ENCODE measurements around the gene SNRNP200.

- TF ChIP-seq, protein P1, sequence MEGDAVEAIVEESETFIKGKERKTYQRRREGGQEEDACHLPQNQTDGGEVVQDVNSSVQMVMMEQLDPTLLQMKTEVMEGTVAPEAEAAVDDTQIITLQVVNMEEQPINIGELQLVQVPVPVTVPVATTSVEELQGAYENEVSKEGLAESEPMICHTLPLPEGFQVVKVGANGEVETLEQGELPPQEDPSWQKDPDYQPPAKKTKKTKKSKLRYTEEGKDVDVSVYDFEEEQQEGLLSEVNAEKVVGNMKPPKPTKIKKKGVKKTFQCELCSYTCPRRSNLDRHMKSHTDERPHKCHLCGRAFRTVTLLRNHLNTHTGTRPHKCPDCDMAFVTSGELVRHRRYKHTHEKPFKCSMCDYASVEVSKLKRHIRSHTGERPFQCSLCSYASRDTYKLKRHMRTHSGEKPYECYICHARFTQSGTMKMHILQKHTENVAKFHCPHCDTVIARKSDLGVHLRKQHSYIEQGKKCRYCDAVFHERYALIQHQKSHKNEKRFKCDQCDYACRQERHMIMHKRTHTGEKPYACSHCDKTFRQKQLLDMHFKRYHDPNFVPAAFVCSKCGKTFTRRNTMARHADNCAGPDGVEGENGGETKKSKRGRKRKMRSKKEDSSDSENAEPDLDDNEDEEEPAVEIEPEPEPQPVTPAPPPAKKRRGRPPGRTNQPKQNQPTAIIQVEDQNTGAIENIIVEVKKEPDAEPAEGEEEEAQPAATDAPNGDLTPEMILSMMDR (IDR thresholded peaks at IDR 0.05) = no peak
- TF ChIP-seq EZH2 (IDR thresholded peaks at IDR 0.05; ENCODE audit: borderline replicate concordance, insufficient read depth, low read depth, low read length, poor library complexity, severe bottlenecking) = no peak
These were observed 59.5 kb downstream of the SNRNP200 start for GRCh38 chr2:96245609-96246390.
